AG04450 (cell line): ENCODE measurements around the gene IL13RA1. TPM values are rescaled to one million over a fixed set of nuclear protein-coding genes. Genes with fewer than 3 reads are reported as not detected.

ENCODE experiments used
- CTCF ChIA-PET: fragments of 300-600, 350-600 bp; formaldehyde crosslinking; extraction: SDS; loops from one replicate; lab custom pipeline; 2022; ENCODE audit warnings: antibody characterized with exemption, inconsistent platforms; lab: Charles Lee
- POLR2A ChIA-PET: fragments of 350-600 bp; formaldehyde crosslinking; extraction: SDS; loops from one replicate; lab custom pipeline; 2021; ENCODE audit warnings: antibody characterized with exemption, inconsistent platforms; lab: Yijun Ruan, JAX
- DNase-seq: peaks from one replicate; pipeline ENCODE4 v3.0.0-alpha.2; 2011; ENCODE audit warnings: low read depth, low spot score
- H3K27ac ChIP-seq: one replicate; pipeline ENCODE4 v1.5.1; 2012; ENCODE audit warnings: low read depth, low read length, control low read depth
- H3K27me3 ChIP-seq: one replicate; pipeline ENCODE4 v1.6.0; 2012; ENCODE audit warnings: low read length; ENCODE audit not compliant: control insufficient read depth, insufficient read depth
- H3K4me3 ChIP-seq: 2 replicates; pipeline ENCODE4 v1.5.1; 2011; ENCODE audit warnings: mild to moderate bottlenecking, low read depth, low read length, control low read depth
- H3K9me3 ChIP-seq: 2 replicates; pipeline ENCODE4 v1.5.1; 2012; ENCODE audit warnings: low read length; ENCODE audit not compliant: control insufficient read depth, insufficient read depth
- polyA plus RNA-seq: library from polyadenylated mRNA; depleted of rRNA; stranded (reverse); fragments of >200 nt; gene quantifications from 2 replicates; pipeline ENCODE4 v1.2.3, GENCODE V29; 2011
- TF ChIP-seq, protein P1 (sequence below): IDR thresholded peaks from 2 replicates; pipeline ENCODE4 v1.5.1; 2011; ENCODE audit warnings: low read depth, low read length, control low read depth, inconsistent platforms

The IL13RA1 gene
- polyA plus RNA-seq, 1 experiment: 71.5 TPM

DNA sequence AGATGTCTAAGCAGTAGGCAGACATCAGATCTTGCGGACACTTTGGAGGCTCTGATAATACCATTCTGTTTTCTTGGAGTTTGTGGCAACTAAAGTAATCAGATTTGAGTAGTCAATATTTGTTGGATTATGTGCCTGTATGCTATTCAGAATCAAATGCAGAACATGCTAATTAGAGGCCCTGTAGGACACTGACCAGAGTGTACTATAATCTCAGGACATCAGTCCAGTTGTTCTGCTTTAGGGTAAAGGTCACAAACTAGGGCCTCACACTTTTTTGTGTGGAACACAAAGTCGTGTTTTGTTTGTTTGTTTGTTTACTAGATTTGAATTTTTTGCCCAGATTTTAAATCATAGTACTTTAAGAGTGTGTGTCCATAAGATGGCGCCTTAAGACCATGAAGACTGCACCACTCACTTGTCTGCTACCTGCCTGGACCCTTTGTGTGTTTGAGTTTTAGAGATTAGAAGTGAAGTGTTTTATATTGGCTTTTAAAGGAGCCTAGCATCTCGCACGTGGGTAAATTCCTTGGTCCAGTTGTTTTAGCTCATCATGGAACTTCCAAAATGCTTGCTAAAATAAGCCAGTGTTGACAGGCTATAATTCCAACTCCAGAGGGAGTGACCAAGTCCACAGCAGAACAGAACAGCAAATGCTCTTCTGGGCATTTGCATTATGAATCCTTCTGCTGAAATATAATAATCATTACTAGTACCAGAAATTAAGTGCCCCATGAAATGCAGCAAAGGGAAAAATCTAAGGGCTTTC is 34.7 kb downstream of the IL13RA1 start:
- ChIA-PET POLR2A (no interaction called here), CTCF (interaction anchor here (0.6 to 1.2 kb wide), 2 partner anchors 33 to 45 kb away, joined by 3 to 5 read pairs; no protein-coding TSS in a partner anchor)
- TF ChIP-seq, protein P1, sequence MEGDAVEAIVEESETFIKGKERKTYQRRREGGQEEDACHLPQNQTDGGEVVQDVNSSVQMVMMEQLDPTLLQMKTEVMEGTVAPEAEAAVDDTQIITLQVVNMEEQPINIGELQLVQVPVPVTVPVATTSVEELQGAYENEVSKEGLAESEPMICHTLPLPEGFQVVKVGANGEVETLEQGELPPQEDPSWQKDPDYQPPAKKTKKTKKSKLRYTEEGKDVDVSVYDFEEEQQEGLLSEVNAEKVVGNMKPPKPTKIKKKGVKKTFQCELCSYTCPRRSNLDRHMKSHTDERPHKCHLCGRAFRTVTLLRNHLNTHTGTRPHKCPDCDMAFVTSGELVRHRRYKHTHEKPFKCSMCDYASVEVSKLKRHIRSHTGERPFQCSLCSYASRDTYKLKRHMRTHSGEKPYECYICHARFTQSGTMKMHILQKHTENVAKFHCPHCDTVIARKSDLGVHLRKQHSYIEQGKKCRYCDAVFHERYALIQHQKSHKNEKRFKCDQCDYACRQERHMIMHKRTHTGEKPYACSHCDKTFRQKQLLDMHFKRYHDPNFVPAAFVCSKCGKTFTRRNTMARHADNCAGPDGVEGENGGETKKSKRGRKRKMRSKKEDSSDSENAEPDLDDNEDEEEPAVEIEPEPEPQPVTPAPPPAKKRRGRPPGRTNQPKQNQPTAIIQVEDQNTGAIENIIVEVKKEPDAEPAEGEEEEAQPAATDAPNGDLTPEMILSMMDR: no peak
- no peak overlapping the region for H3K27ac ChIP-seq
- no peak overlapping the region for H3K4me3 ChIP-seq
- DNase-seq: no peak
- H3K27me3 ChIP-seq: no peaks in the 10 kb centered on the region
- H3K9me3 ChIP-seq: no peaks in the 10 kb centered on the region

DNA sequence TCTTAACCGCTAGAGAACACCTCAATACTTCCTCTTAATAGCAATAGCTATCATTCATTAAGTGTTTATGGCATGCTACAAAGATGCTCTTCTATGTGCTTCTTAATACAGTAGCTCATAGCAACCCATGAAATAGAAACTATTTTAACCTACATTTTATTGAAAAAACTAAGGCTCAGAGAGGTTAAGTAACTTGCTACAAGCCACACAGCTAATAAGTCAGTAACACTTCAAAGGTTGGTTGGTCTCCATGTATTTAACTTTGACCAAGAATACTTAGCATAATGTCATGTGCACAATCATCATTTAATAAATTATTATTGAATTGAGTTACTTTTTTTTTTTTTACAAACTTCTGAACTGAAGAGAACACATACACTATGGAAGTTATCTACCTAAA is 36.1 kb downstream of the IL13RA1 start:
- POLR2A ChIA-PET: no interaction called here
- no peak overlapping the region for H3K27ac ChIP-seq

DNA sequence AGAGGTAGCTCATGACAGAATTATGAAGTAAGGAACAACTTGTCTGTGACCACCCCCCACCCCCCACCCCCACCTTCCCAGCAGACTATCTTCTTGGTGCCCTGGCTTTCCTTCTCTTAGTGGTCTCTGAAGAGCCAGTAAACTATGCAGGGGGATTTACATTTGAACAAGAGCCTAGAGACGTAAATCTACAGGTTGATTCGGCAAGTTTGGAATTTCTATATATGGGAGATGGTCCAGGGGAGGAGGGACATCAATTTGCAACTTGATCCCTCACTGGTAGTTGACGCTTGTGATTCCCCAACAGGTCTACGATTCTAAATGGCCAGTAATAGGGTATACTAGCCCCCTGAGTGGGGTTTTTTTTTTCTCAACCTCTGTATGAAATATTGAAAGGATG is 36.7 kb downstream of the IL13RA1 start:
- Histone ChIP-seq H3K4me3 (no peak overlapping the region), H3K27ac (no peak overlapping the region), H3K9me3 (no peaks in the 10 kb centered on the region), H3K27me3 (no peaks in the 10 kb centered on the region)
- ChIA-PET CTCF (no interaction called here), POLR2A (no interaction called here)
- TF ChIP-seq, protein P1: no peak
- no peak for DNase-seq

More for the DNA sequence above, 36.1 kb downstream of the IL13RA1 start:
- Histone ChIP-seq H3K4me3 (no peak overlapping the region), H3K9me3 (no peaks in the 10 kb centered on the region), H3K27me3 (no peaks in the 10 kb centered on the region)
- CTCF ChIA-PET: no interaction called here
- DNase-seq: no peak
- TF ChIP-seq, protein P1: no peak

DNA sequence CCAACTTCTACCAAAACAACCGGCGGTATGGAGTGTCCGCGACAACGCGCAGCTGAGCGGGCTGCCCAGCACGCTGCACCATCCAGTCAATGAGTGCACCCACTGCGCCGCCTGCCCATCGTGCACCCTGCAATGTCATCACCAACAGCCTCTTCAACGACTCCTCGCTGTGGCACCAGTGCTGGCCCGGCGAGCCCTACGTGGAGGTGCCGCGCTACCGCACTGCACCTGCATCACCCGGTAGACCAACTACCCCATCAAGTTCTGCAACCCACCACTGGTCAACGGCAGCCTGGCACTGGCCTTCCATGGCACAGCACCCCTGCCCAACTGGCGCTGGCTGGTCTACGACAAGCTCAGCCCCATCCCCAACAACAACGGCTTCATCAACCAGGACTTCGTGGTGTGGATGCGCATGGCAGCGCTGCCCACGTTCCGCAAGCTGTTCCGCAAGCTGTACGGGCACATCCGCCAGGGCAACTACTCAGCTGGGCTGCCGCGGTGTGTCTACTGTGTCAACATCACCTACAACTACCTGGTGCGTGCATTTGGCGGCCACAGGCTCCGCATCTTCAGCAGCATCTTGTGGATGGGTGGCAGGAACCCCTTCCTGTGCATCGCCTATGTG is 42.8 kb downstream of the IL13RA1 start:
- Histone ChIP-seq H3K27ac (no peak overlapping the region), H3K4me3 (no peak overlapping the region), H3K9me3 (no peaks in the 10 kb centered on the region; the same call in 1 of the 2 replicates), H3K27me3 (no peaks in the 10 kb centered on the region)
- DNase-seq: no peak
- TF ChIP-seq, protein P1: no peak
- POLR2A ChIA-PET: no interaction called here
- CTCF ChIA-PET: no interaction called here

DNA sequence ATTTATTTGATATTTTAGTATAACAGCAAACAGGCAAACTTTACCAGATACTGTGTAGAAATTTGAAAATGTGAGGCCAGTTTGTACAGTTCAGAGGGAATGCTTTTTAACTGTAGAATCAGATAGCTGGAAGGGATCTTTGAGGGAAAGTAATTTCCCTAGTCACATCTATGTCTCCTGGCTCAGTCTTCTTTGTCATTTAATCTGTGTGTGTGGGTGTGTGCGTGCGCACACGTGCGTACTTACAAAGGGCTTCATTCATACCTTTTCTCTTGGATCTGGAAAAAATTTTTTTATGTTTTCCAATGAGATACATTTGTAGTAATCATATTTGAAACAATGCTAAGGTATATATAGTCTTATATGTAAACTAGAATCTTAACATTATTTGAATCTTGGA is 44.6 kb downstream of the IL13RA1 start:
- TF ChIP-seq, protein P1: no peak
- DNase-seq: no peak
- Histone ChIP-seq H3K27me3 (no peaks in the 10 kb centered on the region), H3K4me3 (no peak overlapping the region), H3K27ac (no peak overlapping the region), H3K9me3 (no peaks in the 10 kb centered on the region; the same call in 1 of the 2 replicates)
- POLR2A ChIA-PET: no interaction called here
- CTCF ChIA-PET: no interaction called here
